Measurements from ENCODE around the gene LENG9.

GRCh38 chr19:54449701-54450069, 13.9 kb downstream of the LENG9 start:
- no peak for TF ChIP-seq POLR2A (IDR thresholded peaks at IDR 0.05)
- no peak for TF ChIP-seq CTCF (IDR thresholded peaks at IDR 0.05)

Data from lower leg skin (tissue), 3 donors.